Stomach (tissue), 9 donors: ENCODE measurements around the gene SMAD3. TPM values are rescaled to one million over a fixed set of nuclear protein-coding genes. Genes with fewer than 3 reads are reported as not detected.

Experiments used
- DNase-seq, 2 donors: peaks; one replicate each; pipeline versions ENCODE4 v3.0.0 to v3.0.0-alpha.2; 2013 to 2019
- H3K27ac ChIP-seq, 5 donors: fragments of 200-600 bp in 4 of 5; sonication (generic) in 4 of 5; one replicate each; pipeline ENCODE4 v1.5.1; 2013 to 2019; ENCODE audit warnings: mild to moderate bottlenecking in 1 of 5, moderate library complexity in 1 of 5
- H3K27me3 ChIP-seq, 3 donors: fragments of 200-600 bp; sonication (generic); one replicate each; pipeline ENCODE4 v1.5.1; 2017 to 2019; ENCODE audit warnings: mixed run types in 1 of 3
- H3K36me3 ChIP-seq, 4 donors: fragments of 200-600 bp; sonication (generic); 1 replicate in 3 of 4; 2 replicates in 1 of 4; pipeline ENCODE4 v1.5.1; 2016 to 2019
- H3K4me1 ChIP-seq, 4 donors: fragments of 200-600 bp; sonication (generic); one replicate each; pipeline ENCODE4 v1.5.1; 2016 to 2019
- H3K4me3 ChIP-seq, 4 donors: fragments of 200-600 bp; sonication (generic) in 3 of 4; one replicate each; pipeline ENCODE4 v1.5.1; 2016 to 2019; ENCODE audit warnings: mild to moderate bottlenecking in 1 of 4
- H3K9me3 ChIP-seq, 4 donors: fragments of 200-600 bp; sonication (generic); one replicate each; pipeline ENCODE4 v1.5.1; 2016 to 2019
- EP300 ChIP-seq: sonication (generic); formaldehyde crosslinking; IDR thresholded peaks from one replicate; pipeline ENCODE4 v1.6.1; 2017; ENCODE audit warnings: antibody characterized with exemption
- POLR2A ChIP-seq, 4 donors: fragments of 450-650 bp; IDR thresholded peaks; one replicate each; pipeline ENCODE4 v1.6.1; 2016; ENCODE audit warnings: antibody characterized with exemption in 4 of 4, control low read depth in 2 of 4, mild to moderate bottlenecking in 1 of 4, moderate library complexity in 1 of 4
- POLR2AphosphoS5 ChIP-seq, 3 donors: sonication (generic); formaldehyde crosslinking; IDR thresholded peaks; one replicate each; pipeline ENCODE4 v1.6.1; 2016; ENCODE audit warnings: antibody characterized with exemption in 3 of 3
- WGBS, 5 donors: extraction: QIAGEN DNeasy Blood & Tissue Kit in 3 of 5; methylation state at CpG; one replicate each; pipeline versions ENCODE4 v1.1.5 to v1.1.7; 2013 to 2018; 5-methylcytosine and 5-hydroxymethylcytosine counted together
- intact Hi-C: fragments of 100-400 bp; cut with DNase I; formaldehyde crosslinking; loops from one replicate; pipeline ENCODE4 v1.15.1; 2023; ENCODE audit warnings: low total_unique reads
- polyA plus RNA-seq, 3 donors: library from polyadenylated mRNA; stranded (reverse); fragments of 200-250 nt; gene quantifications; one replicate each; pipeline ENCODE4 v1.2.3, GENCODE V29; 2013
- total RNA-seq, 5 donors: library from RNA; depleted of rRNA; stranded (reverse); fragments of >200 nt; gene quantifications; one replicate each; pipeline versions ENCODE4 v1.1.0 to v1.2.3, GENCODE V29; 2014 to 2016
- TF ChIP-seq, protein P1 (sequence below), 7 experiments: fragments of 450-650 bp in 4 of 7; fragments of 200-600 bp in 3 of 7; sonication (generic) in 3 of 7; IDR thresholded peaks; one replicate each; pipeline ENCODE4 v1.5.1; 2016 to 2019; ENCODE audit warnings: antibody characterized with exemption in 7 of 7, control low read depth in 2 of 7, mild to moderate bottlenecking in 1 of 7
- donor health status: healthy with polysubstance abuse.
- donor health status: Bipolar disorder and iron deficiency.
- donor health status: healthy.

SMAD3 gene
- total and polyA plus RNA-seq, 8 donors, result 6.8 to 103 (median 27.5) TPM

DNA sequence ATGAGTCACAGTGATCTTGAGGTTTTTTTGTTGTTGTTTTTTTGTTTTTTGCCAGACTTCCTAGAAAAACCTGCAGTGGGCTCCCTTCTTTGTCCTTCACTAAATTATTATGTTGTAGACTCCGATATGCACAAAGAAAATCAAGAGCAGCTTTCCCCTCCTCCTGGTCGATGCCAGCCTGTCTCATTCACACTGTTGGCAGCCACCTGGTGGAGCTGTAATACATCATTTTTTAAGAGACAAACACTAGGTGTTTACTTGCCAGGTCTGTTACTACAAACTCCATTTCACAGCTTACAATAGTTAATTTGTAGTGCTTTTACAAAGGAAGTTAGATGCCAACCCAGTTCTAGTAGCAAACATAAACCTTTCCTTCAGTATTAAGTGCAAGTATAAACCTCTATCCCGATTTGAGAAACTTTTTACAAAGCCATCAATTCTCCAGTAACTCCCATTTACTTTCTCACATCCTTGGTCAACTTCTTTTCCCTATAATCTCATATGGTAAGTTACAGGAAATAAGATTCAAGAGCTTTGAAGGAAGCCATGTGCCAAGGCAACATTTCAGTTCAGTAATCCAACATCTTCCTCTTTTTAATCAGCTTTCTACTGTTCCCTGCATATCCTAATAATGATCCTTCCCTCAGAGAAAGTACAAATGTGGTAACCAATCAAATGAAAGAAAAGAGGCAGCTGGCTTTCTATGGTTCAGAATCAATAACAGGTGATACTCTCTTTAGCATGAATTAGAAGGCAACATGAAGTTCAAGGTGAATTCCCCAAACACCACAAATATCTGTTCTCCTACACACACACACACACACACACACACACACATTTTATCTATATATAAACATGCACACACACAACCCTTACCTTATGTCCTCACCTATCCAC, 175.1 kb downstream of the SMAD3 start:
- Histone ChIP-seq H3K4me3 (no peak overlapping the region), H3K36me3 (peaks cover 0 to 8% (median 6%) of the 10 kb centered on the region in 4 donors), H3K27me3 (no peaks in the 10 kb centered on the region), H3K4me1 (peaks cover 4 to 44% (median 23%) of the 10 kb centered on the region in 4 donors), H3K9me3 (no peaks in the 10 kb centered on the region), H3K27ac (no peak overlapping the region)
- 21 to 54% (median 38%) methylated on average over 3 of the region's 3 CpGs for WGBS, 5 donors
- DNase-seq, result peak; percentile 43 to 60
- no peak for TF ChIP-seq POLR2A (IDR thresholded peaks at IDR 0.05)
- TF ChIP-seq, protein P1, sequence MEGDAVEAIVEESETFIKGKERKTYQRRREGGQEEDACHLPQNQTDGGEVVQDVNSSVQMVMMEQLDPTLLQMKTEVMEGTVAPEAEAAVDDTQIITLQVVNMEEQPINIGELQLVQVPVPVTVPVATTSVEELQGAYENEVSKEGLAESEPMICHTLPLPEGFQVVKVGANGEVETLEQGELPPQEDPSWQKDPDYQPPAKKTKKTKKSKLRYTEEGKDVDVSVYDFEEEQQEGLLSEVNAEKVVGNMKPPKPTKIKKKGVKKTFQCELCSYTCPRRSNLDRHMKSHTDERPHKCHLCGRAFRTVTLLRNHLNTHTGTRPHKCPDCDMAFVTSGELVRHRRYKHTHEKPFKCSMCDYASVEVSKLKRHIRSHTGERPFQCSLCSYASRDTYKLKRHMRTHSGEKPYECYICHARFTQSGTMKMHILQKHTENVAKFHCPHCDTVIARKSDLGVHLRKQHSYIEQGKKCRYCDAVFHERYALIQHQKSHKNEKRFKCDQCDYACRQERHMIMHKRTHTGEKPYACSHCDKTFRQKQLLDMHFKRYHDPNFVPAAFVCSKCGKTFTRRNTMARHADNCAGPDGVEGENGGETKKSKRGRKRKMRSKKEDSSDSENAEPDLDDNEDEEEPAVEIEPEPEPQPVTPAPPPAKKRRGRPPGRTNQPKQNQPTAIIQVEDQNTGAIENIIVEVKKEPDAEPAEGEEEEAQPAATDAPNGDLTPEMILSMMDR (IDR thresholded peaks at IDR 0.05), result peak in 3 of 7 experiments; percentile 11 to 39 (median 35)
- intact Hi-C loops, result no loop called here

DNA sequence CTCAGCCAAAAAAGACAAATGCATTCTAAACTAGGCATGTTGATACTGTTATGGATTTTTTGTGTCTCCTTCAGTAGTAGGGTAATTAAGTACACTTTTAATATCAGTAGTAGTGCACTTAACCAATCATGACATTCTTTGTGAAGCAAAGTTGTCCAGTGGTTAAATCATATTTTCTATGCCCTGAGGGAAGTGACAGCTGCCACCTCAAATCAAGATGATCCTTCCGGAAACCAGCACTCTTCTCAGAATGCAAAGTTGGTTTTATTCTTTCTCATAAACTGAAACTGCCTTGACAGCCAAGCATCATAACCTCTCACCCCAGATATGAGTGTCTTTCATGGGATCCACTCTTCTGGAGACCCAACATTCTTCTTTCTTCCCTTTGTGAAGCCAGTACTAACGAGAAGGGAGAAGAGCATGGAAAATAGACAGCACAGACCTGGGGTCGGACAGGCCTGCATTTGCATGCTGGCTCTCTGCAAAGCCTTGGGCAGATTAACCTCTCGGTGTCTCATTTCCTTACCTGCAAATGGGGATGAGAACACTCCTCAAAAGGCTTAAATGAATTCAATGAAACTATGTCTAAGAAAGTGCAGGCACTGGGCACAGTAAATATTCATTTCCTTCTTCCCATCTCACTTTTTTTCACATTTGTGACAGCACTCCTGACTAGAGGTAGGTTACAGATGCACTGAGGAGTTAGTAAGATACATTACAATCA, 175.9 kb downstream of the SMAD3 start:
- H3K4me1 ChIP-seq, result peaks cover 4 to 44% (median 23%) of the 10 kb centered on the region in 4 donors
- H3K36me3 ChIP-seq, result peaks cover 0 to 8% (median 7%) of the 10 kb centered on the region in 4 donors
- 66 to 79% (median 77%) methylated on average over 4 of the region's 4 CpGs for WGBS, 5 donors
- no peak for DNase-seq
- no peak overlapping the region for H3K4me3 ChIP-seq
- intact Hi-C loops, result no loop called here
- peak overlapping the region in 1 of 5 donors; percentile 48 for H3K27ac ChIP-seq
- H3K9me3 ChIP-seq, result no peaks in the 10 kb centered on the region
- H3K27me3 ChIP-seq, result no peaks in the 10 kb centered on the region
- no peak for TF ChIP-seq POLR2AphosphoS5 (IDR thresholded peaks at IDR 0.05)
- TF ChIP-seq, protein P1 (IDR thresholded peaks at IDR 0.05), result no peak
- no peak for TF ChIP-seq POLR2A (IDR thresholded peaks at IDR 0.05)
- no peak for TF ChIP-seq EP300

DNA sequence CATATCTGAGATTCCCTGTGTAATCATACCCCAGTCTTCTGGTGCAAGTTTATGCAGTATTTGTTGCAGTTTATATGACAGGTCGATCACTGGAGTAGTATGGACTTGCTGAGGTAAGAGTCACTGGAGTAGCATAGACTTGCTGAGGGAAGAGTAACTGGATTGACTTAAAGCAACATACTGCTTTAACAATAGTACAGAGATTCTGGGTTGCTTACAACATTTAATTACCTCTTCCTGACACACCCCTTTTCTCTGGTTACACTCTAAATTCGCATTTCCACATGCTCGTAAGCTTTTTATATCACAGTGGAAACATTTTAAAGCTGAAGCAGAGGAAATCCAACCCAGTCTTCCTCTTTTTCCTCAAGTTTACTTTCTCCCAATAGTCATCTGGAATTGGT, 177.3 kb downstream of the SMAD3 start:
- 45 to 67% (median 59%) methylated on average over 3 of the region's 3 CpGs for WGBS, 5 donors

More for the DNA sequence above, 177.3 kb downstream of the SMAD3 start:
- Histone ChIP-seq H3K27me3 (no peaks in the 10 kb centered on the region), H3K9me3 (peaks cover 0 to 6% (median 0%) of the 10 kb centered on the region in 4 donors), H3K4me1 (peaks cover 4 to 44% (median 23%) of the 10 kb centered on the region in 4 donors), H3K27ac (no peak overlapping the region), H3K4me3 (no peak overlapping the region), H3K36me3 (peaks cover 3 to 16% (median 14%) of the 10 kb centered on the region in 4 donors)
- no peak for TF ChIP-seq EP300
- no peak for TF ChIP-seq POLR2AphosphoS5 (IDR thresholded peaks at IDR 0.05)
- TF ChIP-seq, protein P1 (IDR thresholded peaks at IDR 0.05), result no peak
- TF ChIP-seq POLR2A (IDR thresholded peaks at IDR 0.05), result no peak
- intact Hi-C loops, result no loop called here
- DNase-seq, result no peak

Other genes starting within 250 kb of the SMAD3 start
- gene AAGAB, start 189.1 kb downstream of the SMAD3 start, total RNA-seq, result 10 to 100 TPM; 16.9 to 89.5 (median 51.4) TPM
- gene AAGAB, start 189.1 kb downstream of the SMAD3 start, polyA plus RNA-seq, result 10 to 100 TPM; 11.2 to 30.5 (median 23.2) TPM
- 1 to 10 TPM in 3 of 5 donors, under 1 TPM in 1, not detected in 1; 0.29 to 9.4 (median 4.6) TPM for gene IQCH, start 189.2 kb downstream of the SMAD3 start, total RNA-seq
- gene IQCH, start 189.2 kb downstream of the SMAD3 start, polyA plus RNA-seq, result 1 to 10 TPM in 2 of 3 donors, under 1 TPM in 1; 0.25 to 1.7 (median 1.7) TPM